Endothelial cell of umbilical vein (primary cell): ENCODE measurements around the gene DCAF5. TPM values are rescaled to one million over a fixed set of nuclear protein-coding genes. Genes with fewer than 3 reads are reported as not detected.

Experiments
- BruUV-seq: library from RNA; stranded (reverse); fragments of 400-500 nt; replicated peaks from 2 replicates; lab custom pipeline; 2021; lab: Mats Ljungman, UMichigan
- CTCF ChIA-PET: fragments of 300-600, 350-600 bp; sonication (Branson Sonifier 250); formaldehyde crosslinking; loops from one replicate; lab custom pipeline; 2021; ENCODE audit warnings: antibody characterized with exemption, inconsistent platforms; lab: Charles Lee
- POLR2A ChIA-PET: fragments of 300-600, 350-600 bp; sonication (Branson Sonifier 250); formaldehyde crosslinking; loops from one replicate; lab custom pipeline; 2021; ENCODE audit warnings: antibody characterized with exemption, inconsistent platforms; lab: Charles Lee
- DNase-seq: peaks from one replicate; pipeline ENCODE4 v3.0.0-alpha.2; 2011; ENCODE audit warnings: low read depth, low spot score
- FAIRE-seq: peaks from 2 replicates; lab custom pipeline; 2011; peaks lifted over from hg19 to GRCh38; lab: Jason Lieb, UNC
- H2AFZ ChIP-seq: 2 replicates; pipeline ENCODE4 v1.6.0; 2012; ENCODE audit warnings: low read depth, low read length, control low read depth, inconsistent platforms
- H3K27ac ChIP-seq: 2 replicates; pipeline ENCODE4 v1.5.1; 2011; ENCODE audit warnings: low read depth, mild to moderate bottlenecking, control low read depth, low read length, moderate library complexity; ENCODE audit not compliant: insufficient read depth
- H3K27me3 ChIP-seq, 2 experiments: 2 replicates each; pipeline versions ENCODE4 v1.6.0 to v1.6.1; 2011; ENCODE audit warnings: low read length in 2 of 2, mixed read lengths in 1 of 2; ENCODE audit not compliant: control insufficient read depth in 2 of 2, insufficient read depth in 2 of 2
- H3K36me3 ChIP-seq, 2 experiments: 2 replicates in 1 of 2; 3 replicates in 1 of 2; pipeline ENCODE4 v1.5.1; 2011; ENCODE audit warnings: low read length in 2 of 2, mild to moderate bottlenecking in 1 of 2, moderate library complexity in 1 of 2; ENCODE audit not compliant: control insufficient read depth in 2 of 2, insufficient read depth in 2 of 2; ENCODE audit errors: extremely low read depth in 1 of 2
- H3K4me1 ChIP-seq: 3 replicates; pipeline ENCODE4 v1.5.1; 2011; ENCODE audit warnings: mild to moderate bottlenecking, low read length; ENCODE audit not compliant: control insufficient read depth, insufficient read depth; ENCODE audit errors: extremely low read depth
- H3K4me2 ChIP-seq: 2 replicates; pipeline ENCODE4 v1.6.1; 2011; ENCODE audit warnings: low read length, control low read depth, mixed read lengths; ENCODE audit not compliant: insufficient read depth
- H3K4me3 ChIP-seq, 3 experiments: fragments of 200-600 bp in 1 of 3; sonication (generic), shearing (Covaris generic) in 1 of 3; replicated peaks in 1 of 3; 2 replicates each; pipeline ENCODE4 v1.5.1; 2011 to 2016; ENCODE audit warnings: control low read depth in 3 of 3, low read length in 3 of 3, mild to moderate bottlenecking in 2 of 3, inconsistent platforms in 1 of 3, low read depth in 1 of 3, moderate library complexity in 1 of 3; ENCODE audit not compliant: insufficient read depth in 1 of 3
- H3K79me2 ChIP-seq: 2 replicates; pipeline ENCODE4 v1.6.0; 2012; ENCODE audit warnings: low read length, inconsistent platforms; ENCODE audit not compliant: control insufficient read depth, insufficient read depth
- H3K9ac ChIP-seq: replicated peaks from 2 replicates; pipeline ENCODE3; 2011; ENCODE audit warnings: low read length, control low read depth; ENCODE audit not compliant: insufficient read depth; ENCODE audit errors: extremely low read depth
- H3K9me1 ChIP-seq: replicated peaks from 3 replicates; pipeline ENCODE4 v1.6.0; 2011; ENCODE audit warnings: mild to moderate bottlenecking, low read length; ENCODE audit not compliant: control insufficient read depth, insufficient read depth; ENCODE audit errors: extremely low read depth
- H3K9me3 ChIP-seq: replicated peaks from 2 replicates; pipeline ENCODE4 v1.5.1; 2012; ENCODE audit warnings: low read length, inconsistent platforms; ENCODE audit not compliant: control insufficient read depth, insufficient read depth
- H4K20me1 ChIP-seq: replicated peaks from 2 replicates; pipeline ENCODE3; 2011; ENCODE audit warnings: mild to moderate bottlenecking, low read length; ENCODE audit not compliant: control insufficient read depth, insufficient read depth; ENCODE audit errors: extremely low read depth
- EZH2 ChIP-seq: IDR thresholded peaks from 2 replicates; pipeline ENCODE4 v1.6.1; 2012; ENCODE audit warnings: borderline replicate concordance, low read depth, mild to moderate bottlenecking, moderate library complexity, low read length, inconsistent platforms; ENCODE audit not compliant: severe bottlenecking
- FOS ChIP-seq: IDR thresholded peaks from 2 replicates; pipeline ENCODE4 v1.6.1; 2011; ENCODE audit warnings: mild to moderate bottlenecking, low read length, moderate library complexity, borderline replicate concordance; ENCODE audit not compliant: insufficient read depth
- GATA2 ChIP-seq: IDR thresholded peaks from 2 replicates; pipeline ENCODE4 v1.7.0; 2011; ENCODE audit warnings: low read depth, mild to moderate bottlenecking, moderate library complexity, mixed read lengths, low read length; ENCODE audit not compliant: insufficient read length, insufficient read depth
- JUN ChIP-seq: IDR thresholded peaks from 2 replicates; pipeline ENCODE4 v1.6.1; 2011; ENCODE audit warnings: borderline replicate concordance, low read depth; ENCODE audit not compliant: insufficient read length, insufficient read depth
- MAX ChIP-seq: IDR thresholded peaks from 2 replicates; pipeline ENCODE4 v1.6.1; 2011; ENCODE audit not compliant: insufficient read depth, insufficient read length
- MYC ChIP-seq: IDR thresholded peaks from one replicate; pipeline ENCODE4 v1.6.1; 2011; ENCODE audit warnings: mild to moderate bottlenecking, low read depth, low read length
- POLR2A ChIP-seq: IDR thresholded peaks from 2 replicates; pipeline ENCODE4 v1.6.1; 2012; ENCODE audit warnings: low read depth, mild to moderate bottlenecking, control low read depth, low read length
- POLR2AphosphoS5 ChIP-seq: IDR thresholded peaks from 2 replicates; pipeline ENCODE4 v1.6.1; 2012; ENCODE audit warnings: low read depth, mild to moderate bottlenecking, control low read depth, low read length, moderate library complexity; ENCODE audit not compliant: insufficient read depth
- dilution Hi-C: fragments of 300-500 bp; cut with MboI; formaldehyde crosslinking; loops from one replicate; pipeline ENCODE4 v1.15.0; 2019; ENCODE audit warnings: low sequenced_read_pairs; ENCODE audit not compliant: extremely low pct_ligation_motif_present
- intact Hi-C: fragments of 100-400 bp; cut with micrococcal nuclease; formaldehyde crosslinking; loops from one replicate; pipeline ENCODE4 v1.10.0; 2022
- polyA plus RNA-seq, 4 experiments: library from polyadenylated mRNA; depleted of rRNA in 3 of 4; stranded (reverse) in 3 of 4; unstranded in 1 of 4; fragments of >200 nt; gene quantifications; 2 replicates each; pipeline versions ENCODE4 v1.2.1 to v1.2.3, GENCODE V29; 2011 to 2012; ENCODE audit warnings: missing spikeins in 1 of 4
- total RNA-seq: library from RNA; stranded (reverse); gene quantifications from 2 replicates; pipeline ENCODE4 v1.2.3, GENCODE V29; 2021
- TF ChIP-seq, protein P1 (sequence below), 2 donors: IDR thresholded peaks; 1 replicate in 1 of 2; 2 replicates in 1 of 2; pipeline ENCODE4 v1.5.1; 2011; ENCODE audit warnings: low read length in 2 of 2, mild to moderate bottlenecking in 2 of 2, moderate library complexity in 2 of 2, control low read depth in 1 of 2, inconsistent platforms in 1 of 2, low read depth in 1 of 2; ENCODE audit not compliant: insufficient read depth in 1 of 2; ENCODE audit errors: extremely low read depth in 1 of 2

DCAF5 gene
- total and polyA plus RNA-seq, 2 donors (not counting 3 experiments of a cell fraction or from before 2014, with no cell fraction given) = 37.9 to 52.5 TPM

DNA sequence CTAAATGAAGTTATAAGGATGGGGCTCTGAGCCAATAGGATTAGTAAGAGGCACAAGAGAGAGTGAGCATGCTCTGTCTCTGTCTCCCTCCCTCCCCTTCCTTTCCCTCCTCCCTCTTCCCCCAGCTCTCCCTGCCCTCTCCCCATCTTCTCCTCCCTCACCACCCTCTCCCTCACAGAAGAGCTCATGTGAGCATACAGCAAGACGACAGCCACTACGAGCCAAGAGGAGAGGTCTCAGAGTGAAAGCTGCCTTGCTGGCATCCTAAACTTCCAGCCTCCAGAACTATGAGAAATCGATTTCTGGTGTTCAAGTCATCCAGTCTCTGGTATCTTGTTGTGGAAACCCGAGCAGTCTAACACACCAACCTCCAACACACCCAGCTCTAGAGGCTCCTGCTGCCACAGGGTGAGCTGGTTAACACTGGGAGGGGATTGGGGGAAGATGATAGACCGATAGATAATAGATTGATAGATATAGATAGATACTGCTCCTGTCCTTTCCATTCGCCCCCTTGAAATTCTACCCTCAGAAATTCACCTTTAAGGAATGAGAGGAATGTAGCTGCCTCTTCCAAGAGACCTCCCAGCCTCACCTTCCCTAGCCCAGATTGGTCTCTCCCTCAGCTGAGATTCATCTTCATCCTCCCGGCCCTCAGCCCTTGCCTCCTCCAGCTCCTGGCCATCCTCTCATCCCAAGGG is 148.0 kb downstream of the DCAF5 start:
- TF ChIP-seq MAX (no peak), GATA2 (no peak), POLR2AphosphoS5 (no peak), POLR2A (no peak), EZH2 (no peak), FOS (no peak), JUN (no peak), MYC (no peak)
- TF ChIP-seq, protein P1, sequence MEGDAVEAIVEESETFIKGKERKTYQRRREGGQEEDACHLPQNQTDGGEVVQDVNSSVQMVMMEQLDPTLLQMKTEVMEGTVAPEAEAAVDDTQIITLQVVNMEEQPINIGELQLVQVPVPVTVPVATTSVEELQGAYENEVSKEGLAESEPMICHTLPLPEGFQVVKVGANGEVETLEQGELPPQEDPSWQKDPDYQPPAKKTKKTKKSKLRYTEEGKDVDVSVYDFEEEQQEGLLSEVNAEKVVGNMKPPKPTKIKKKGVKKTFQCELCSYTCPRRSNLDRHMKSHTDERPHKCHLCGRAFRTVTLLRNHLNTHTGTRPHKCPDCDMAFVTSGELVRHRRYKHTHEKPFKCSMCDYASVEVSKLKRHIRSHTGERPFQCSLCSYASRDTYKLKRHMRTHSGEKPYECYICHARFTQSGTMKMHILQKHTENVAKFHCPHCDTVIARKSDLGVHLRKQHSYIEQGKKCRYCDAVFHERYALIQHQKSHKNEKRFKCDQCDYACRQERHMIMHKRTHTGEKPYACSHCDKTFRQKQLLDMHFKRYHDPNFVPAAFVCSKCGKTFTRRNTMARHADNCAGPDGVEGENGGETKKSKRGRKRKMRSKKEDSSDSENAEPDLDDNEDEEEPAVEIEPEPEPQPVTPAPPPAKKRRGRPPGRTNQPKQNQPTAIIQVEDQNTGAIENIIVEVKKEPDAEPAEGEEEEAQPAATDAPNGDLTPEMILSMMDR (IDR thresholded peaks at IDR 0.05; ENCODE audit: extremely low read depth in 1 of 2, insufficient read depth in 1 of 2, low read depth in 1 of 2, low read length in 2 of 2) = no peak

More for the DNA sequence above, 148.0 kb downstream of the DCAF5 start:
- Histone ChIP-seq H3K4me1 (peaks cover 15% of the 10 kb centered on the region), H3K9me1 (no peaks in the 10 kb centered on the region), H2AFZ (no peak overlapping the region), H3K4me3 (no peak overlapping the region), H3K79me2 (no peaks in the 10 kb centered on the region), H3K9ac (peak overlapping the region; percentile 28), H3K4me2 (peak overlapping the region; percentile 37), H3K27ac (peak overlapping the region; percentile 44), H3K9me3 (no peaks in the 10 kb centered on the region), H4K20me1 (no peaks in the 10 kb centered on the region), H3K27me3 (no peaks in the 10 kb centered on the region), H3K36me3 (no peaks in the 10 kb centered on the region)
- no TSS peak for BruUV-seq
- intact Hi-C loops = loop anchor here (1.0 to 2.0 kb wide), 3 partner anchors 24 to 74 kb away; no protein-coding TSS in a partner anchor
- peak; percentile 59 for FAIRE-seq
- no peak for DNase-seq
- dilution Hi-C loops = no loop called here
- ChIA-PET POLR2A (interaction anchor here (0.8 to 1.1 kb wide), 4 partner anchors 15 to 51 kb away, joined by 3 read pairs; no protein-coding TSS in a partner anchor), CTCF (interaction anchor here (0.9 to 2.2 kb wide), 9 partner anchors 9 to 97 kb away, joined by 3 to 9 read pairs (median 4); no protein-coding TSS in a partner anchor)
